GM12874 (cell line): ENCODE data around the gene PTGER1.

Source experiments
- CTCF ChIP-seq: IDR thresholded peaks from 2 replicates; pipeline ENCODE4 v1.5.1; 2011; ENCODE audit warnings: low read depth, mild to moderate bottlenecking, control low read depth, low read length, moderate library complexity; ENCODE audit not compliant: insufficient read depth

Gene PTGER1

GRCh38 chr19:14450876-14451275, 24.3 kb downstream of the PTGER1 start:
- TF ChIP-seq CTCF = no peak

GRCh38 chr19:14450168-14450874, 24.8 kb downstream of the PTGER1 start:
- no peak for TF ChIP-seq CTCF

GRCh38 chr19:14449321-14449720, 25.8 kb downstream of the PTGER1 start:
- no peak for TF ChIP-seq CTCF

GRCh38 chr19:14446336-14447036, 28.7 kb downstream of the PTGER1 start:
- no peak for TF ChIP-seq CTCF

GRCh38 chr19:14443632-14444216, 31.4 kb downstream of the PTGER1 start:
- no peak for TF ChIP-seq CTCF

- no peak for TF ChIP-seq CTCF
Observed at GRCh38 chr19:14442891-14443631, 32.1 kb downstream of the PTGER1 start.

GRCh38 chr19:14441041-14441938, 33.9 kb downstream of the PTGER1 start:
- no peak for TF ChIP-seq CTCF
